IgD-negative memory B cell (primary cell): Measurements from ENCODE around the gene UMPS. TPM values are rescaled to one million over a fixed set of nuclear protein-coding genes. Genes with fewer than 3 reads are reported as not detected.
"Not testable (repeated sequence)": the region's sequence is repeated elsewhere in the genome, so short reads cannot be mapped to it uniquely, and the experiment has no call there.

Experiments
- H3K27ac Mint-ChIP-seq, 3 donors: one replicate each; pipeline ENCODE4 v1.8.0; 2020 to 2022; ENCODE audit warnings: mild to moderate bottlenecking in 3 of 3, mixed read lengths in 3 of 3, moderate library complexity in 1 of 3
- H3K27me3 Mint-ChIP-seq: one replicate; pipeline ENCODE4 v1.8.0; 2021; ENCODE audit warnings: mixed read lengths
- H3K36me3 Mint-ChIP-seq: one replicate; pipeline ENCODE4 v1.8.0; 2020; ENCODE audit warnings: mild to moderate bottlenecking, mixed read lengths
- H3K4me1 Mint-ChIP-seq, 3 donors: one replicate each; pipeline ENCODE4 v1.8.0; 2020 to 2022; ENCODE audit warnings: mixed read lengths in 3 of 3, mild to moderate bottlenecking in 1 of 3
- H3K4me3 Mint-ChIP-seq, 4 donors: one replicate each; pipeline ENCODE4 v1.8.0; 2020 to 2022; ENCODE audit warnings: mild to moderate bottlenecking in 4 of 4, mixed read lengths in 4 of 4, moderate library complexity in 3 of 4
- H3K9me3 Mint-ChIP-seq, 3 donors: one replicate each; pipeline ENCODE4 v1.8.0; 2020 to 2021; ENCODE audit warnings: mixed read lengths in 3 of 3, mild to moderate bottlenecking in 1 of 3
- polyA plus RNA-seq: library from polyadenylated mRNA; unstranded; fragments of 300-500 nt; fragmentation: Illumina TruSeq; gene quantifications from one replicate; pipeline ENCODE4 v1.2.3, GENCODE V29; 2021

The UMPS gene
- polyA plus RNA-seq, 1 donor from 2014 or later = 20.2 TPM

DNA sequence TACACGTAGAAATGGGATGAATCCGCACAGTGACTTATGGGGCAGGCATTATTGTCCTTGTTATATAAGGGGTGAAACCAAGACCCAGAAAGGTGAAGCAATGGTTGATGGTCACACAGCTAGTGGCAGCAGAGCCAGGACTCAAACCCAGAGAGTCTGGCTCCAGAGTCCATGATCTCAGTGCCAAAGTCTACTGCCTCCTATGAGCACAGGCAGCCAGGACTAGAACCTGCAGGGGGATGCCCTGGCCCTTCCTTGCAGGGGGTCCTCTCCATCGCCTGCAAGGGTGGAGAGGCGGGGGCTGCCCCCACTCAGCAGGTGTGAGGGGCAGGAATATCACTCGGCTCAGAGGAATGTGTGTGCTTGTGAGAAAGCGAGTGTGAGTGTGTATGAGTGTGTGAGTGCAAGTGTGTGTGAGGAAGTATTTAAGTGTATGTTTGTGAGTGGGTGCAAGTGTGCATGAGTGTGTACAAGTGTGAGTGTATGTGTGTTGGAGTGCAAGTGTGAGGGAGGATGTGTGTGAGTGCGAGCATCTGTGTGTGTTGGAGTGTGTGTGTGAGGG lies 44.7 kb downstream of the UMPS start:
- Mint-ChIP-seq H3K4me1 (peaks cover 0 to 3% (median 2%) of the 10 kb centered on the region in 3 donors), H3K36me3 (no peaks in the 10 kb centered on the region), H3K4me3 (no peak overlapping the region), H3K27me3 (peaks cover 31% of the 10 kb centered on the region), H3K9me3 (peaks cover 0 to 2% (median 0%) of the 10 kb centered on the region in 3 donors), H3K27ac (no peak overlapping the region)

DNA sequence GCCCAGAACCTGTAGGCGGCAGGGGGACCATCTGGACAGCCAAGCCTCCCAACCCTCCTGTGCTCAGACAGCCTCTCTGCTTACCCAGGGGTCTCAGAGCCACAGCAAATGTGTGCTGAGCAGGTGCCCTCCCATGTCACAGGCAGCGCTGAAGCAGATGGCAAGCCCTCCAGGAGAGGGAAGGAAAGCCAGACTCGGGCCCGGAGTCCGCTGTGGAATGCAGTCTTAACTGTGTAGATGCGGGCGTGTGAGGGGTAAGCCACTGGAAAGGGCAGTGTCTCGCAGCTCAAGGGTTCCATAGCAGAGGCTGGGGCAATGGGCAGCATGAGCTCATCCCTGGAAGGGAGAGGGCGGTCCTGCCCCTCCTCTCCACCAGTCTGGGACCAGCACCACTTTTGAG lies 45.6 kb downstream of the UMPS start:
- H3K4me1 Mint-ChIP-seq = peaks cover 0 to 3% (median 2%) of the 10 kb centered on the region in 3 donors
- H3K27ac Mint-ChIP-seq = no peak overlapping the region
- H3K27me3 Mint-ChIP-seq = peaks cover 28% of the 10 kb centered on the region
- H3K4me3 Mint-ChIP-seq = no peak overlapping the region
- H3K9me3 Mint-ChIP-seq = peaks cover 0 to 2% (median 0%) of the 10 kb centered on the region in 3 donors
- no peaks in the 10 kb centered on the region for H3K36me3 Mint-ChIP-seq

DNA sequence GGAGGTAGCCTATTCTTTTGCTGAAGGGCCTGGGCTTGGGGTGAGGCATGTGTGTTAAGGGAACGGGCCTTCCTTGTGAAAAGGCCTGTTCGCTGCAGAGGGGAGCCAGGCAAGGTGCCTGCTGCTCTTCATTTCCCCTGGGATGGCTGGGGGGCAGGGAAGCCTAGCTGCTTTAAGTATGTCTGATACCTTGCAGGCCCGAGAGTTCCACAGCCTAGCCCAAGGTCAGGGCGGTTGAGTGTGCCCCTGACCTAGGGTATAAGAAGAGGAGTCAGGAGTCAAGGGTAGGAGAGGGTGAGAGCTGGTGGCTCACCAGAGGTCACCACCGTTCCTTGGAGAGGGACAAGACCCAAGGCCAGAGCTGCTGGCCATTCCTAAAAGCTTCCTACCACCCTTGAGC lies 46.6 kb downstream of the UMPS start:
- no peaks in the 10 kb centered on the region for H3K36me3 Mint-ChIP-seq
- no peak overlapping the region for H3K4me3 Mint-ChIP-seq
- H3K27ac Mint-ChIP-seq = no peak overlapping the region
- peaks cover 28% of the 10 kb centered on the region for H3K27me3 Mint-ChIP-seq
- H3K9me3 Mint-ChIP-seq = peaks cover 0 to 2% (median 0%) of the 10 kb centered on the region in 3 donors
- peaks cover 0 to 5% (median 2%) of the 10 kb centered on the region in 3 donors for H3K4me1 Mint-ChIP-seq

DNA sequence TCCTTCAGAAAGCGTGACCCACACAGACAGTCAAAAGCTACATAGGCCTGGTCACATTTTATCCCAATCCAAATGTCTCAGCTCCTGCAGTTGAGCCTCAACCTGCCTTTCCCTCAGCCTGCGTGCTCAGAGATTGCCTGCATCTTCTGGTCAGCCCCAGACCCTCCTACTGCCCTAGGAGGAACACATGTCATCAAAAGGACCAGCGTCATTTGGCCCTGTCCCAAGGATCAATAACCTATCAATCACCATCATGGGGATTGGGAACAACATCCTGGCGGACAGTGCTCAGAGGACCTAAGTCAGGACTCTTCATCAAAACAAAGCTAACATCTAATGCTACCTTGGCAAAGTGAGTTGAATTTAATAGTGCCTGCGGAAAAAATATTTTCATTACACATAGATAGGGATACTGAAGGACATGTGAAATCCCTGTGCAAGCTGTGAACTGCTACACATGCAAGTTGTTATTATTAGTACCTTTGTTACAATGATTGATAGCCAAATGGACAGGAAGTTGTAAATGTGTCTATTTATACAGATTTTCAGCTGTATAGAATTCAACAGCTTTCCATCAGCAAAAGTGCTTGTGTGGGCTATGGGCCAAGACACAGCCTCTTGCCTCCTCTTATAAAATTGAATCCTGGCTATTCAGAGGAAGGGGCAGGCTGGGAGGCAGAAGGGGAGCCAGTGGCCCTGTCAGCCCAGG lies 47.7 kb downstream of the UMPS start:
- Mint-ChIP-seq H3K36me3 (no peaks in the 10 kb centered on the region), H3K27ac (no peak overlapping the region), H3K4me1 (peaks cover 0 to 5% (median 2%) of the 10 kb centered on the region in 3 donors), H3K9me3 (peaks cover 0 to 2% (median 0%) of the 10 kb centered on the region in 3 donors), H3K27me3 (peaks cover 27% of the 10 kb centered on the region), H3K4me3 (no peak overlapping the region)

DNA sequence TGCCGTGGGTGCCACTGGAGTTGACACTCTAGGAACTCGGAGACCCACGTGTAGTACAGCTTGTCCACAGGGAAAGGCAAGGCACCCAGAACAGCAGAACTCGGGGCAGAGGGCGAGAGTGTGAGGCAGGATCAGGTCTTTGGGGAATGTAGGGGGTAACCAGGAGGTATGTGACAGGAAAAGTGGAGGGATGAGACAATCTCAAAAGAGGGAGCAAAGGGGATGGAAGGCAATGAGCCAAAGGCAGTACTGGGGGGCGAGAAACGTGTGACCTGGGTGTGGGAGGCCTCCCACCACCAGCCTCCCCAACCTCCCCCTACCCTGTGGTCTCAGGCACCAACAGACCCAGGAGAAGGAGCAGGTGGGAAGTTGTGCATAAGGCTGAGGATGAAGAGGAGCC lies 48.9 kb downstream of the UMPS start:
- no peaks in the 10 kb centered on the region for H3K36me3 Mint-ChIP-seq
- peaks cover 0 to 2% (median 0%) of the 10 kb centered on the region in 3 donors for H3K9me3 Mint-ChIP-seq
- no peak overlapping the region for H3K4me3 Mint-ChIP-seq
- peaks cover 0 to 5% (median 2%) of the 10 kb centered on the region in 3 donors for H3K4me1 Mint-ChIP-seq
- H3K27me3 Mint-ChIP-seq = peaks cover 23% of the 10 kb centered on the region
- no peak overlapping the region for H3K27ac Mint-ChIP-seq

DNA sequence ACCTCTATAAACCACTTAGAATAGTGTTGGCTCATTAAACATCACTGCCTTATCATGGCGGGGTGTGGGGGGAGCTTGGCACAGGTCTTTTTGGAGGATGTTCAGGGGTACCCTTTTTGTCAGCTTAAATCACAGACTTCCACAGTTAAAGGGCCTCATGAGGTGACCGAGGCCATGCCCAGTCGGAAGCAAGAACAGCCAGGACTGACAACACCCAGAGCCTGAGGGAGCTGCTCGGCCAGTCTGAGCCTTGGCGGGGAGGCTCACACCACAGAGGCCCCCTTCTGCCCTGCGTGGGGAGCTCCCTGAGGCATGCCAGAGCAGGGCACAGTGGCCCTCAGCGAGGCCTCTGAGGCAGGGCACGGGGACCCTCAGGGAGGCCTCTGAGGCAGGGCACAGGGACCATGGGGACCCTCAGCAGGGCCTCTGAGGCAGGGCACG lies 49.5 kb downstream of the UMPS start:
- Mint-ChIP-seq H3K27ac (no peak overlapping the region), H3K9me3 (peaks cover 0 to 2% (median 0%) of the 10 kb centered on the region in 3 donors), H3K4me1 (peaks cover 0 to 5% (median 2%) of the 10 kb centered on the region in 3 donors), H3K36me3 (no peaks in the 10 kb centered on the region), H3K4me3 (no peak overlapping the region), H3K27me3 (peaks cover 22% of the 10 kb centered on the region)

DNA sequence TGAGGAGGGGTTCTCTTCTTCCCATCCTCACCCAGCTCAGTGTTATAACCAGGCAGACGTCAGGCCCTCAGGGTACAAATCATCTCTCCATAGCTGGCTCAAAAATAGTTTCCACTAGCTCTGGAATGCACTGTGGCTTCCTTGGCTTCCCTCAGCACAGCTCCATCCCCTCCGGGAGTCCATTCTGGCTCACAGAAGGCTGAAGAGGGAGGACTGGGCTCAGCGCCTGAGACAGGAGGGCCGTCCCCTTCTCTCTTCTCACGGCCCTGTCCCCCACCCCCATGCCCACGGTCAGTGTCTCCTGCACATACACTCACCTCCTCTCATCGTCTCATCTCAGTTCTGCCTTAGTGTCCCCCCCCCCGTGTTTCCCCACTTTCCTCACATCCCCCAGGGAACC lies 50.1 kb downstream of the UMPS start:
- H3K4me1 Mint-ChIP-seq = peaks cover 0 to 2% (median 2%) of the 10 kb centered on the region in 3 donors
- no peak overlapping the region for H3K4me3 Mint-ChIP-seq
- H3K9me3 Mint-ChIP-seq = peaks cover 0 to 2% (median 0%) of the 10 kb centered on the region in 3 donors
- peaks cover 19% of the 10 kb centered on the region for H3K27me3 Mint-ChIP-seq
- H3K27ac Mint-ChIP-seq = no peak overlapping the region
- H3K36me3 Mint-ChIP-seq = no peaks in the 10 kb centered on the region

DNA sequence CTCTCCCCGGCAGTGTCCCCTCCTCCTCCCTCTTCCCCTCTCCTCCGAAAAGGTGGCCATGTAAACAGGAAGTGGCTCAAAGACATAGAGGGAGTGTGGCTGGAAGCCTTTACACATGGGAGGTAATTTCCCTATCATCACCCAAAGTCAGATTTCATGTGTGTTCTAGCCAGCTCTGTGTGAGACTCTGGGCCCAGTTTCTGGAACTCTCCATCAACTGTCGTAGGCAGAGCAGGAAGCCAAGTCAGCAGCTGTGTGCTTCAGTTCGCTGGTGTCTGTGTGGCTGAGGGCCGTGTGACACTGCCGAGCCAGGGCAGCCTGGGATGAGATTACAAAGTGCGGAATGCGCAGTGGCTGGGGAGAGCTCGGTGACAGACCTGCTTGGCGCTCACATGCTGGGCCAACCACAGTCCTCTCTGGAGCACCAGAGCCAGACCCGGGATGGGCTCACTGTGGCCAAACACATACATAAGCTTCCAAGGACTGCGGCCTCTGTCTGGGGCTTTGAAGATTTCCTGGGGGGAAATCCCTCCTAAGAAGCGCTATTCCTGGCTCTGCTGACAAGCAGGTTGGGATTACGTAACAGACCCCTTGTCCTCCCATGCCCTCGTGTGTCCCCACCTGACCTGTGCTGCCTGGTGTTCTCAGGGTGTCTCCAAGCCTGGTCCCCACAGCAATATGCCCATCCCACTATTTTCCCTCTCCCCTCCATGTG lies 50.7 kb downstream of the UMPS start:
- H3K27me3 Mint-ChIP-seq = peaks cover 19% of the 10 kb centered on the region
- no peak overlapping the region for H3K27ac Mint-ChIP-seq
- no peaks in the 10 kb centered on the region for H3K36me3 Mint-ChIP-seq
- H3K9me3 Mint-ChIP-seq = peaks cover 0 to 2% (median 0%) of the 10 kb centered on the region in 3 donors
- H3K4me1 Mint-ChIP-seq = peaks cover 0 to 2% (median 2%) of the 10 kb centered on the region in 3 donors
- no peak overlapping the region for H3K4me3 Mint-ChIP-seq

DNA sequence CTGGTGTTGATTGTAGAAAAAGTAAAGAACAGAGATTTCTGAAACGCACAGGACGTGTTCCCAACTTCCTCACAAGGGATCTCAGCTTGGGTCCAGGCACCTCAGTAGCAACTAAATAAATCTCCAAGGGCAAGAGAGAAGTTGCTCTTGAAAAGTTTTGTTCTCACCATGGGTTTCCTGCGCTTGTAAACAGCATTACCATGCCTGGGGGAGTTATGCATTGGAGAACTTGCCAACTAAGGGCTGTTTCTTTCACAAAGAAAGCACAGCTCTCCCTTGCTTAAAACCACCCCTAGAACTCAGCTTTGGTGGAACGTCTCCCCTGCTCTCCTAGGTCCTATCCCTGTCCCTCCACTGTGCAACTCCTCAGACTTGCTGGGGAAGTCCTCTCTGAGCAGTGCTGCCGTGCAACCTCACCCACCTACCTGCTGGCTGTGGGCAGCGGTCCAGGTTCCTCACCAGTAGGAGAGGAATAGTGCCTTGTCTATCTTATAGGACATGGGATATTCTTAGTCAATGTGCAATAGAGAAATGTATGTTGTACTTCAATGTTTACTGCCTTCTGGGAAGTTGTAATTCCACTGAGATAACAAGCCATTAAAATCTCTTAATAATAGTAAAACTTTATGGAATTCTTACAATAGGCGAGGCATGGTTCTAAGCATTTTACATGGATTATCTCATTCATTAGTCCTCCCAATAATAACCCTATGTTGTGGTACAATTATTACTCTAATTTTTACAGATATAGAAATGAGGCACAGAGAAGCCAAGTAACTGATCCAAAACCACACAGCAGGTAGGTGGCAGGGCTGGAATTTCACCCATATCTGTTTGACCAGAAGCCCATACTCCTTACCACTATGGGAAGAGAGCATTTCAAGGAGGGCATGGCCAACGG lies 51.5 kb downstream of the UMPS start:
- H3K9me3 Mint-ChIP-seq = no peaks in the 10 kb centered on the region
- no peaks in the 10 kb centered on the region for H3K36me3 Mint-ChIP-seq
- H3K27me3 Mint-ChIP-seq = peaks cover 17% of the 10 kb centered on the region
- no peak overlapping the region for H3K27ac Mint-ChIP-seq
- H3K4me1 Mint-ChIP-seq = peaks cover 0 to 2% (median 2%) of the 10 kb centered on the region in 3 donors
- no peak overlapping the region for H3K4me3 Mint-ChIP-seq

DNA sequence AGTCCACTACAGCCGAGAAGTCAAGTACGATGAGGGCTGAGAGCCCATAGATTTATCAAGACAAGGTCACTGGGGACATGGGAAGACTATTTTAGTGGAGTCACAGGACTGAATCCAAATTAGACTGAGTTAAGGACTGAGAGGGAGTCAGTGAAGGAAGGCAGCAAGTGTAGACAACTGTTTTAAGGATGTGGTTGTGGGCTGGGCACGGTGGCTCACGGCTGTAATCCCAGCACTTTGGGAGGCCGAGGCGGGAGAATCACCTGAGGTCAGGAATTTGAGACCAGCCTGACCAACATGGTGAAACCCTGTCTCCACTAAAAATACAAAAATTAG lies 52.1 kb downstream of the UMPS start:
- H3K4me1 Mint-ChIP-seq, H3K27ac Mint-ChIP-seq: not testable (repeated sequence)

DNA sequence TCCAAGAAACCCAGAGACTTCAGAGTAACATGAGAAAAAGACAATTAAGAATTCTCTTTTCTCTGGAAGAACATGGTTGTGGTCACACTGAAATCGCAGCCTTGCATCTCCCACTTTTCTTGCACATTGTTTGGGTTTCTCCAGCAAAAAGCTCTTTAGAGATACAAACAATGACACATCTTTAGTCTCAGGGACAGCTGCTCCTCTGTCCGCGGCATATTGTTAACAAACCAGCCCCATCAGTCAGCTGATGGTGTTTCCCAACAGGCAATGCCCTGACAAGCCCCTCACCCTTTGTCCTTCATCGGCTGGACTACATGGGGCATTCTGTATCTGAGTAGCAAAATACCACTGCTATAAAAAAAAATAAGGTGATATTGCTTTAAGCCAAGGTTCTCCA lies 53.4 kb downstream of the UMPS start:
- Mint-ChIP-seq H3K27me3 (peaks cover 9% of the 10 kb centered on the region), H3K9me3 (no peaks in the 10 kb centered on the region), H3K4me1 (peaks cover 0 to 2% (median 2%) of the 10 kb centered on the region in 3 donors), H3K27ac (no peak overlapping the region), H3K36me3 (no peaks in the 10 kb centered on the region), H3K4me3 (no peak overlapping the region)

More for the DNA sequence above, 52.1 kb downstream of the UMPS start:
- H3K27me3 Mint-ChIP-seq = peaks cover 16% of the 10 kb centered on the region
- not testable (repeated sequence) for H3K36me3 Mint-ChIP-seq, H3K4me3 Mint-ChIP-seq, H3K9me3 Mint-ChIP-seq

DNA sequence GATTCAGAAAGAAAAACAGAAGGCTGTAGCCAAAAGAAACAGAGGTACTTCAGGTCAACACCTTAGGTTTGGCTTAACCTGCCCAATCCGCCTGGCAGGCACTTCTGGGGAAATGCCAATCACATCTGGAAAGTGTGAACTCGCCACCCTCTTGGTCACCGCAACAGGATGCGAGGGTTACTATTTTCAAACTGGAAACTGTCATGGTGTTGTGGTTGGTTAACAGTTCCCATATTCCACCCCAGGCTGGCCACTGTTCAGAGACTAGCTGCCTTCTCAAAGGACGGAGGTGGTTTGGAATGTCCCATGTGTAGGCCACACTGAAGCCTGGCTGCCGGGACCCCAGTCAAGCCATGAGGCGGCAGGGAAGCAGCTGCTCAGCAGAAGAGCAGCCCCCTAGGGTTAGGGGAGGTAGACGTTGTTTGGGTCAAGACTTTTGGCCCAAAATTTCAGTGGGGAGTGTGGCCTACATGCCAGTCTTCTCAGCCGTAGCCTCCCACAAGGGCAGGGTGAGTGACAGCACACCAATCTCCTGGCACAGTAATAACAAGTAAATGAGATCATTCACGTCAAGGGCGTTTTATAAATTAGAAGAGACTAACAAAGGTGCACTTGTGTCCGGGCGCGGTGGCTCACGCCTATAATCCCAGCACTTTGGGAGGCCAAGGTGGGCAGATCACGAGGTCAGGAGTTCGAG lies 54.6 kb downstream of the UMPS start:
- Mint-ChIP-seq H3K4me1 (peaks cover 0 to 2% (median 0%) of the 10 kb centered on the region in 3 donors), H3K36me3 (no peaks in the 10 kb centered on the region), H3K27me3 (peaks cover 6% of the 10 kb centered on the region), H3K9me3 (no peaks in the 10 kb centered on the region), H3K4me3 (no peak overlapping the region), H3K27ac (no peak overlapping the region)

DNA sequence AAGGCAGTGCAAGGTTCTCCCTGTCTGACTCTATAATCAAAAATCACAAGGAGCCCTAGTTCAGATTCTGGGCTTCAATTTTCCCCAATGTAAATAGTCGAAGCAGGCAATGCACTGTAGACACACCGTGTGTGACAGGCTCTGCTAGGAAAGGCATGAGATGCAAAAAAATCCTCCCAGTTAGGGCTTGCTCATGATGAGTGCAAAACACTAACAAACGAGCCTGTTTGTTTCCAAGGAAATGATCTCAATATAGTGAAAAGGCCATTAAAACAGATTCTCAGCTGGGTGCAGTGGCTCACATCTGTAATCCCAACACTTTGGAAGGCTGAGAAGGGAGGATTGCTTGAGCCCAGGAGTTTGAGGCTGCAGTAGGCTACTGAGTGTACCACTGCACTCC lies 55.7 kb downstream of the UMPS start:
- peaks cover 5% of the 10 kb centered on the region for H3K27me3 Mint-ChIP-seq
- peaks cover 0 to 2% (median 0%) of the 10 kb centered on the region in 3 donors for H3K4me1 Mint-ChIP-seq
- no peak overlapping the region for H3K4me3 Mint-ChIP-seq
- no peak overlapping the region for H3K27ac Mint-ChIP-seq
- H3K36me3 Mint-ChIP-seq = no peaks in the 10 kb centered on the region
- H3K9me3 Mint-ChIP-seq = no peaks in the 10 kb centered on the region

DNA sequence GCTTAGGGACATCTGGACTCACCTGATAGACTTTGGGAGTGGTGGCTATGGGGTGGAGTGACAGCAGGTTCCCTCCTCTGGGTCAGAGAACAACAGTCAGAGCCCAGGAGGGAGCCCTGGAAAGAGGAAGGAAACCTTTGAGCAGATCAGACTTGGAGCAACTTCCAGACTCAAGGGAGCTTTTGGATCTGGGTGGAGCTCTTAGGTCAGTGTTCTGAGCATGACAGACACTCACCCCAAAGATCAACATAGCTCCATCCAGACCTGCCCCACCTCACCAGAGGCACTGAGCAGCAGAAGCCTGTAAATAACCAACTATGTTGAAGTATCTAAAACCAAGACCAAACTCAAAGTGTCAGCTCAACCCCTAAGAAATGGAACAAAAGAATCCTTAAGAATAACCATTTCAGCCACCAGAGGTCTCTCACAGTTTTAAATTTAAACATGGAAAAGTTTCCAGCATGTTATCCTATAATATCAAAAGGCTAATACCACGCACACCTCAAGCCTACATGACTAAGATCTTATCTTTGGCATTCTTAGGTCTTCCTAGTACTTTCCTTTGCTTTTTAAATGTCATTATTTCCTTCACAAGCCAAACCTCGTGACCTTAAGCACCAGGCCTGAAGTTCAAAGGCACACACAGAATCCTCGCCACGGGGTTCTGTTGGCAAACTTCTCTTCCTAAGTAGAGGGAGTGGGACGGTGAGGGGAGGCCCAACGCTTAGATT lies 56.4 kb downstream of the UMPS start:
- Mint-ChIP-seq H3K27me3 (peaks cover 2% of the 10 kb centered on the region), H3K4me3 (no peak overlapping the region), H3K4me1 (no peaks in the 10 kb centered on the region), H3K9me3 (no peaks in the 10 kb centered on the region), H3K36me3 (no peaks in the 10 kb centered on the region), H3K27ac (no peak overlapping the region)
